ENCODE results near the gene LIFR. TPM values are rescaled to one million over a fixed set of nuclear protein-coding genes. Genes with fewer than 3 reads are reported as not detected.

LIFR gene
- total and polyA plus RNA-seq, 2 of the 4 experiments (the other 2 are of a cell fraction) = 1.9 to 10.4 TPM

- no peak for TF ChIP-seq USF2 (IDR thresholded peaks at IDR 0.05; ENCODE audit: low read depth, low read length)
- no peak for TF ChIP-seq FOS (IDR thresholded peaks at IDR 0.05; ENCODE audit: low read depth, low read length)
- no peak for TF ChIP-seq CEBPB (IDR thresholded peaks at IDR 0.05; ENCODE audit: low read depth, low read length)
Measured at GRCh38 chr5:38441453-38442246, 114.8 kb downstream of the LIFR start (continued).

- no peak overlapping the region for H3K4ac ChIP-seq (ENCODE audit: low read depth, low read length)
- peaks cover 10% of the 10 kb centered on the region for H3K27me3 ChIP-seq (ENCODE audit: control insufficient read depth, insufficient read depth, low read length)
- no peak overlapping the region for H3K14ac ChIP-seq (replicated peaks; ENCODE audit: low read depth, low read length)
- H2AFZ ChIP-seq (replicated peaks; ENCODE audit: low read length, poor library complexity) = no peak overlapping the region
- no CpG with 5 or more reads among the region's 1 CpG for WGBS, 2 experiments (ENCODE audit: extremely low coverage in 2 of 2, insufficient read length in 1 of 2)
- no peak overlapping the region for H3K4me2 ChIP-seq (ENCODE audit: low read depth, low read length)
- H3K4me3 ChIP-seq (ENCODE audit: insufficient read depth, low read depth, low read length) = no peak overlapping the region
- ATAC-seq (ENCODE audit: low read depth) (no peak), DNase-seq (no peak)
- H4K8ac ChIP-seq (ENCODE audit: low read depth in 2 of 2, low read length in 2 of 2) = no peak overlapping the region
- H2BK5ac ChIP-seq (ENCODE audit: low read depth, low read length, poor library complexity, severe bottlenecking) = no peak overlapping the region
- ChIA-PET CTCF (no interaction called here), POLR2A (ENCODE audit: unreplicated experiment) (no interaction called here)
- H4K20me1 ChIP-seq (ENCODE audit: insufficient read depth, low read length) = no peaks in the 10 kb centered on the region
- no peak overlapping the region for H2BK120ac ChIP-seq (ENCODE audit: low read depth, low read length)
- H3K9me1 ChIP-seq (ENCODE audit: insufficient read depth, low read length) = peaks cover 11% of the 10 kb centered on the region
- no TSS peak for BruUV-seq (replicated peaks)
- H3K27ac ChIP-seq (ENCODE audit: insufficient read depth, low read length) = no peak overlapping the region
- no peak overlapping the region for H2AK5ac ChIP-seq (ENCODE audit: low read depth, low read length)
- intact Hi-C loops (cut with micrococcal nuclease) (no loop called here), in situ Hi-C loops (cut with MboI; ENCODE audit: low sequenced_read_pairs) (loop anchor here (5.0 kb wide), 1 partner anchor 369 kb away; no protein-coding TSS in a partner anchor), dilution Hi-C loops (cut with HindIII; ENCODE audit: low sequenced_read_pairs, unreplicated experiment) (no loop called here)
- H3K4me1 ChIP-seq (ENCODE audit: control insufficient read depth, insufficient read depth, low read length) = peaks cover 17% of the 10 kb centered on the region
- H3K9ac ChIP-seq (ENCODE audit: low read depth, low read length) = no peak overlapping the region
- H2BK20ac ChIP-seq (ENCODE audit: low read depth, low read length) = no peak overlapping the region
- H3K56ac ChIP-seq (ENCODE audit: extremely low read depth, insufficient read depth, low read length) = no peak overlapping the region
- H3K9me3 ChIP-seq (ENCODE audit: control insufficient read depth, insufficient read depth, low read length) = no peaks in the 10 kb centered on the region
- no peak overlapping the region for H3K23ac ChIP-seq (ENCODE audit: low read depth, low read length)
- H3K79me1 ChIP-seq (ENCODE audit: low read depth in 1 of 2, low read length in 2 of 2) = no peaks in the 10 kb centered on the region
- no peak overlapping the region for H2BK15ac ChIP-seq (ENCODE audit: low read depth, low read length)
- H3K36me3 ChIP-seq (ENCODE audit: control insufficient read depth, insufficient read depth, low read length) = no peaks in the 10 kb centered on the region
- TF ChIP-seq SMC3 (IDR thresholded peaks at IDR 0.05; ENCODE audit: low read depth, low read length) (no peak), RFX5 (IDR thresholded peaks at IDR 0.05; ENCODE audit: low read depth, low read length) (no peak), MAZ (IDR thresholded peaks at IDR 0.05; ENCODE audit: borderline replicate concordance, low read depth, low read length) (no peak), RCOR1 (IDR thresholded peaks at IDR 0.05; ENCODE audit: insufficient replicate concordance, low read length) (no peak), BHLHE40 (IDR thresholded peaks at IDR 0.05; ENCODE audit: low read depth, low read length) (no peak), NFE2L2 (IDR thresholded peaks at IDR 0.05; ENCODE audit: low read depth, low read length) (no peak), RAD21 (IDR thresholded peaks at IDR 0.05; ENCODE audit: low read length) (no peak), CEBPB (IDR thresholded peaks at IDR 0.05; ENCODE audit: low read depth, low read length) (no peak), CHD1 (IDR thresholded peaks at IDR 0.05; ENCODE audit: low read depth, low read length) (no peak), FOS (IDR thresholded peaks at IDR 0.05; ENCODE audit: low read depth, low read length) (no peak)
- TF ChIP-seq, protein P1, sequence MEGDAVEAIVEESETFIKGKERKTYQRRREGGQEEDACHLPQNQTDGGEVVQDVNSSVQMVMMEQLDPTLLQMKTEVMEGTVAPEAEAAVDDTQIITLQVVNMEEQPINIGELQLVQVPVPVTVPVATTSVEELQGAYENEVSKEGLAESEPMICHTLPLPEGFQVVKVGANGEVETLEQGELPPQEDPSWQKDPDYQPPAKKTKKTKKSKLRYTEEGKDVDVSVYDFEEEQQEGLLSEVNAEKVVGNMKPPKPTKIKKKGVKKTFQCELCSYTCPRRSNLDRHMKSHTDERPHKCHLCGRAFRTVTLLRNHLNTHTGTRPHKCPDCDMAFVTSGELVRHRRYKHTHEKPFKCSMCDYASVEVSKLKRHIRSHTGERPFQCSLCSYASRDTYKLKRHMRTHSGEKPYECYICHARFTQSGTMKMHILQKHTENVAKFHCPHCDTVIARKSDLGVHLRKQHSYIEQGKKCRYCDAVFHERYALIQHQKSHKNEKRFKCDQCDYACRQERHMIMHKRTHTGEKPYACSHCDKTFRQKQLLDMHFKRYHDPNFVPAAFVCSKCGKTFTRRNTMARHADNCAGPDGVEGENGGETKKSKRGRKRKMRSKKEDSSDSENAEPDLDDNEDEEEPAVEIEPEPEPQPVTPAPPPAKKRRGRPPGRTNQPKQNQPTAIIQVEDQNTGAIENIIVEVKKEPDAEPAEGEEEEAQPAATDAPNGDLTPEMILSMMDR (conservative IDR thresholded peaks at IDR 0.05; ENCODE audit: low read depth, low read length) = no peak
- no peak overlapping the region for H4K91ac ChIP-seq (ENCODE audit: insufficient read depth, low read depth, low read length)
- H3K18ac ChIP-seq (ENCODE audit: low read depth, low read length) = no peak overlapping the region
- H4K5ac ChIP-seq (ENCODE audit: low read depth, low read length) = no peak overlapping the region
- no peak overlapping the region for H2AK9ac ChIP-seq (replicated peaks; ENCODE audit: low read depth, low read length, poor library complexity)
Measured at GRCh38 chr5:38438757-38439156, 117.7 kb downstream of the LIFR start.
